NOMO-1 treated with dmso at 0.1 percent for 144 hours (cell line): ENCODE data around the gene LRRK2.
"Not testable (repeated sequence)": the region's sequence is repeated elsewhere in the genome, so short reads cannot be mapped to it uniquely, and the experiment has no call there.

ENCODE experiments used
- DNase-seq: peaks from one replicate; lab custom pipeline; 2025; ENCODE audit not compliant: unreplicated experiment; lab: John Stamatoyannopoulos, UW

The LRRK2 gene

DNA sequence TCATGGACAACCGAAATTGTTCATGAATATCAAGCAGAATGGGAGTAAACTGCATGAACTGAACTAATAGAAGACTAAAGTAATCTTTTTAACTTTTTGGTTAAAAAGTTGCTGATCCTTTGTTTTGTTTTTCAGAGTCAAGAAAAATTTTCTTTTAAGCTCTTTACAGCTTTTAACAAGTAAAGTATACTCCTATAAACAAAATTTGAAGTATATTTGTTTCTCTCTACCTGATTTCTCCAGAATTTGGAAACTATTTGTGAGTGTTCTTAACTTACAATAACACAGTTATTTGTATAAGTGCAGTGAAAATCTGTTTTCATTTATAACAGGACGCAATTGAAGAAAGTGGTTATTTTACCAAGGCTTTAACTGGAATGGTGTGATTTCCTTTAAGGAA is 12.2 kb upstream of the LRRK2 start:
- no peak for DNase-seq

GRCh38 chr12:40215982-40216381 is 8.8 kb upstream of the LRRK2 start:
- no peak for DNase-seq

DNA sequence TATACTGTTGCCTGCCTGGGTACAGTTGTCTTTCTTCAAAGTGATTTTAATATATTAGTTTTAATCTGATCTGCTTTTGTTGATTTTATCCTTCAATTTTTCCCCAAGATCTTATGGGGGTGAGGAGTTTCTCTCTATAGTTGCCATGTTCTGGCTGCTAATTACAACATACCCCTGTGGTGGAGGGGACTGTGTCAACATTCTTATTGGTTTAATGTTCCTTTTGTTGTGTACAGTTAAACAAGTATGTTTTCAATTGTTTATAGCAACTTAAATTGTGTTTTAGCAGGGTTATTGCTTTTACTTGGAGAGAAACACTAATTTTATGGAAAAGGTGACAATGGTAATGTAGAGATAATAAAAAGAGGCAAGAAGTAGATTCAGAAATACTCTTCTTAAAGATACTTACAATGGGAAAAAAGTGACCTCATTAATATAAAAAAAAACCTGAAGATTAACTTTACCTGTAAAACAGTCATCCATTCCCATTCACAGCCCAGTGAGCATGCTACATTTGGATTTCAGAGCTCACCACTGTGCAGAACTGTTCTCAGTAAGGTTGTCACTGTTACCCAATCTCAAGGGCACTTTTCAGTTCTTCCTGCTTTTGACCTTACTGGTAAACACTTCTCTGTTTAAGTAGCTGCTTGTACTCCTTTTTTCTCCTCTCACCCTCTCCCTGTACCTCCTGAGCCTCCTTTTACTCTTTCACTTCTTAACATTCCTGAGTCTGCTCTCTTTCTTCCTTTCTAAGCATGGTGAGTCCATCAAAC is 8.1 kb upstream of the LRRK2 start:
- peak; percentile 38 for DNase-seq

DNA sequence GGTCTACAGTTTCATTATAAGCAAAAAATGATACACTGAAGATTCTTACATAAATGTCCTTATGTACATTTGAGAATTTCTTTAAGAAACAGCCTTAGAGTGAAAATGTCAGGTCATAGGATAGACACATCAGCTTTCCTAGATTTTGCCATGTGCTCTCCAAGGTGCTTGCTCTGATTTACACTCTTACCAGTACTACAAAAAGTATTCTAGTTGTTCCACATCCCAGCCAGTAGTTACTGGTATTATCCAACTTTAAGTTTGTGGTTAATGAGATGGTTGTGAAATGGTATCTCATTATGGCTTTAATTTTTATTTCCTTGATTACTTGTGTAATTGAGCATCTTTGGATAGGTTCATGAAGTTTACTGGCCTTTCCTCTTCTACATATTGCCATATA is 5.0 kb upstream of the LRRK2 start:
- no peak for DNase-seq

DNA sequence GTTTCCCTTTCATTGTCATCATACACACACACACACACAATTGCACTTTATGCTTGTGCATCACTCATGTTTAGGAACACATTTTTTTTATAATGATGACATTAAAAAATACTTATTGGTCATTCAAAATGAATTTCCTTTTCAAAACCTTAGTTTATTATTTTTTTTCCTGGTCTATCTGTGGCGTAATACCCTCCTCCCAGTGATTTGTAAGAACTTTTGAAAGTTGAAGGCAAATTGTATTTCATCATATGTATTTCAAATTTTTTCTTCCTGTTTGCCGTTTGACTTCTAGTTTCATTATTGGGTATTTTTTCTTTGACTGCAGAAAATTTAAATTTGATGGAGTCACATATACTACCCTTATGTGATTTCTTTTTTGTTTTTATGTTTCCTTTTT is 2.5 kb upstream of the LRRK2 start:
- DNase-seq, result peak; percentile 35

DNA sequence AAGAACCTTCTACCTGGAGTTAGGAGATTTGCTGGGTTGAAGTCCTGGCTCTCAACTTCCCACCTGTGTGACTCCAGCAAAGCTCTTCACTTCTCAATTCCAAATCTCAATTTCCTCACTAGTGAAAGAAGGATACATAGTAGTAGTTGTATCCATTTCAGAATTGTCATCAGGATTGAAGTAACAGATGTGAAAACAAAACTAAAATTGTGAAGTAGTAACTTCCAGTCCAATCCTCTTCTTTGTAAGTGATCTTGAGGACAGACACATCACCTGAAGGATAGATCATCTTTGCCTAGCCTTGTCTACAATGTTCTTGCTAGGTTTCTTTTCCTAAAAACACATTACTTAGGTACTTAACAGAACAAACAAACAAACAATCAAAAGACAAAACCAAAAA is 1.2 kb upstream of the LRRK2 start:
- DNase-seq, result no peak

DNA sequence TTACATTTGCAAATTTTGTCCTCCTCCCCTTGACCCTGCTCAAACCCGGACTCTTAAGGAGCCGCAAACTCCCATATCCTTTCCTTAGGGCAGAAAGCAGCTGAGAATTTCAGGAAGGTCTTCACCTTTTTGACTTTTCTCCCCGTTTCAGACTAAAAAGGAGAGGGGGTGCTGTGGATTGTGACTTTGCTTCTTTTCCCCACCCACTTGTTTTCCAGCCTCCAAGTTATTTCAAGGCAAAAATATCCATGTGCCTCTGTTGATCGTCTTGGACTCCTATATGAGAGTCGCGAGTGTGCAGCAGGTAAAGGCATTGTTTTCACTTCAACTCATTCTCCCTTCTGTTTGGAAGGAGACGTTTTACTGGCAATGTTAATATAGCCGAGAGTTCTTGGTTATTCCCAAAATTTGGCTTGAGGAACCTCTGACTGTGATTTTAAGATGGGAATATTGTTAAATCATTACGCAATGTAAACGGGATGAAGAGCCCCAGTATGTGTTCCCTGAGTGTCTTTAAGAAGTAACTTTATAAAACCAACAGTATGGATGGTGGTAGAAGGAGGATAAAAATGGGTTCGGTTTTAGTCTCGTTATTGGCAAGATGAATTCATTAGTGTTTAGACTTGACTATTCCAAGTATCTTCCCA is 663 bp downstream of the LRRK2 start:
- DNase-seq, result no peak

DNA sequence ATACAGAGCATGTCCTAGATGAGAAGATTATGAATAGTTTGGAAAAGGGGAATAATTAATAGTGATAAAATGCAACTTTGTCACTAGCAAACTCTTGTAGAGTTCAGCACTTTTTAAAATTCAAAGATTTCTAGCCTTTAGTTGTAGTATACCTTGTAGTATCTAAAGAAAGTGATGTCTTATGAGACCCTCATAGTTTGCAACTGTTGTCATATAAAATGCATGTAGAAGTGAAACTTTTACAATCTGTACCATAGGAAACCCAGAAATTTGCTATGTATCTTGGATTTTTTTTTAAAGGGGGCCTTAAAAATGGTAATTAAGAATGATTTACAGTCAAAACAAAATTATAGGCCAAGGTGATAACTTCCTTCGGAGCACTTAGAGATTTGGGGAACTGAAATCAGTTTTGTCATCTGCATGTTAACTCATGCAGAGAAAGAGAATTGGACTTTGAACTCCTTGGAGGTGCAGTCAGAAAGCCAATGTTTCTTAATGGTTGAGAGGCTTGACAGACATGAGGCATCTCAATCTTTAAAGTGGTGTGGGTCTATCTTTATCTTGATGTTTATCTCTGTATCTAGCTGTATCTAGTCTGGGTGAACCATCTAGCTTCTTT is 1.3 kb downstream of the LRRK2 start:
- peak; percentile 90 for DNase-seq

- peak; percentile 44 for DNase-seq
Observed at GRCh38 chr12:40226705-40227104, 1.9 kb downstream of the LRRK2 start.

- no peak for DNase-seq
Observed at GRCh38 chr12:40227447-40227846, 2.6 kb downstream of the LRRK2 start.

DNA sequence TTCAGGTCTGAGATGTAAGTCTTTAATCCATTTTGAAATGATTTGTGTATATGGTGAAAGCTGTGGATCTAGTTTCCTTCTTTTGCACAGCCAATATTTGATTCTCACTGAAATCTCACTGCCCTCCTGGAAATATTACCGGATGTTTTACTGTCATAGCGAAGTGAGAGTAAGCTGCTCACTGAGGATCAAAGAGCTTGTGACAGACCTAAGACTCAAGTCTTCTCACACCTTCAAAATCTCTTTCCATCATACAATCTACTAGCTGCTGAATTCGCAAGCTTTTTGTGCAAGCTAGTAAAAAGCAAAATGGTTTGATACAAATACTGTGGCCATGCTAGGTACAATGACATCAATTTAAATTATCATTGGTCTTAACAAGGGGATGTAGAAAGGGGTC is 3.9 kb downstream of the LRRK2 start:
- no peak for DNase-seq

DNA sequence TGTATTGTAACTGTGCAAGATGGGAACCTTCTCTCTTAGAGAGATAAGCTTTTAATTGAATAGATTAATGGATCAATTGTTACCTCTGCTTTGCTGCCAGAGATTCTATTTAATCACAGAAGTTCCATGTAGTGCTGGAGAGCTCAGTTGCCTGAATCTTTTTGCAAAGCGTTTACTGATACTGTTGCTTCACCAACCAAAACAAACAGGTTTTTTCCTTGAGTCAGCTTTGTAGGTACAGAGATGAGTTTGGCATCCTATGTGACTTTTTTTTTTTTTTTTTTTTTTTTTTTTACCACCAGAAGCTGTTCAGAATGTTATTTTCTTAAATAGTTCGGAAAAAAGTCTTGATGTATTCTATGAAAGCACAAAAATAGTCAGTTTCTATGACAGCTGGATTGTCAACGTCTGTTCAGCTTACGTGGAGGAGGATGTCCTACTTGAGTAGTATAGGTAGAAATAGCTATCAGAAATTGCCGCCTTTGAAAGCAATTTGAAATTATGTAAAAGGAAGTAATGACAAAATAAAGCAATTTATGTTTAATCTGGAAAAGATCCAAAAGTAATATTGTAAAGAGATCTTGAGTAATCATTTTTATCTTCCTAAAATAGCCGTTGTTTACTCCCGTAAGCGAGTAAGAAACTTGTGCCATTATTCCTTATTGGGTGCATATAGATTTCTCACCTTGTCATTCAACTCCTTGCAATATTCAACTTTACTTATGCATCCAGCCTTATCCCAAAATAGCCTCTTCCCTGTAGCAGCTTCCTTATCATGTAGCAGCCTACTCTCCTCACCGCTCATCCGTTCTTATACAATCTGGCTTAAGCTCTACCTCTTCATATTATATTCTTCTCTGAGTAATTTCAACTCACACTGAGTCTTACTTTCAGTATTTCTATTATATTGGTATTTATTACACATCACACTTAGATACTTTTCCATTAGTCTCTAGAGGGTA is 5.2 kb downstream of the LRRK2 start:
- no peak for DNase-seq

GRCh38 chr12:40232602-40233001 is 7.8 kb downstream of the LRRK2 start:
- no peak for DNase-seq

DNA sequence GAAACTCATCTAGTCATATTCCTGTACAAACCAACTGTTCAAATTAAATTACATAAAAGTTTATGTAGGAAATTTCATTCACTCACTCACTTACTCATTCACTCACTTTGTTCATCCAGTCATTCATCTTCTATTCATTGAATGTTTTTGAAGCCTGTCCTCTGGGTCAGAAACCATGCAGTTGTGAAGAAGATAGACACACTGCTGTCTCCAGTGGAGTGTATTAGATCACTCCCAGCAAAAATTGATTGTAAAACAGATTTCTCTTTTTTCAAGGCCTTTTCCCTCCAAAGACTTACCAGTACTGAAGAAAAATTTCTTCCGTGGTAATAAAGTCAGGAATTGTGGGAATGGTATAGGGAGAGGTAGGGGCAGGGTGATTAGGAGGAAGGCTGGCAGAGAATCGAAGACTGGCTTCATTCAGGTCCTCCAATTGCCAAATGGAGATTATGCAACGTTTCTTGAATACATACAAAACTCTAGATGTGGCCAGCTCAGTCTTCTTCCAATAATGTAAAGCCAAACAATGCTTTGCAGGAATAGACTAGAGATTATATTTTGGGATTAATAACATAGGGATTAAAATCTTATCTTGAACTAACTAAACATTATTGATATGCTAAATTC is 9.1 kb downstream of the LRRK2 start:
- no peak for DNase-seq

DNA sequence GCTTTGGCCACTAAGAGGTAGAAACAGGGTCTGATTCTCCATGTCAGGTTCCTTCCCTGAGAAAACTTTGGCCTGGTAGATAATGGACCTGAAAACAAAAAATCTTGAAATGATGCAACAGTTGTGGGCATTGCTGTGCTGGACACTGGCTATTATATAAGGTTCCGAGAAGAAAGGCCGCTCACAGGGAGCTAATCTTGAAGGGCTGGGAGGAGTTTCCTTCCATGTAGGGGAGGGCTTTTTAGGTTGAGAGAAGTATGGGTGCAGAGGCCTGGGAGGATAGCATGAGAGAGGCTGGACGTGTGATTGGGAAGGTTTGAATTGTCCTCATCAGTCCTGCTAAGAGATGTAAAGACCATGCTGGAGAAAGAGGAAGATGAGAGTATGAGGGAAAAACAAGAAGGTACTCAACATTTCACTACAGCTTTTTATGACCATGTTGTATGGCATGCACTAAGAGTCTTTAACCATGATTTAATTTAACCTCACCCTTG is 11.6 kb downstream of the LRRK2 start:
- no peak for DNase-seq

GRCh38 chr12:40238266-40238902 is 13.6 kb downstream of the LRRK2 start:
- no peak for DNase-seq

- DNase-seq, result no peak
Observed at GRCh38 chr12:40238979-40239378, 14.2 kb downstream of the LRRK2 start.

DNA sequence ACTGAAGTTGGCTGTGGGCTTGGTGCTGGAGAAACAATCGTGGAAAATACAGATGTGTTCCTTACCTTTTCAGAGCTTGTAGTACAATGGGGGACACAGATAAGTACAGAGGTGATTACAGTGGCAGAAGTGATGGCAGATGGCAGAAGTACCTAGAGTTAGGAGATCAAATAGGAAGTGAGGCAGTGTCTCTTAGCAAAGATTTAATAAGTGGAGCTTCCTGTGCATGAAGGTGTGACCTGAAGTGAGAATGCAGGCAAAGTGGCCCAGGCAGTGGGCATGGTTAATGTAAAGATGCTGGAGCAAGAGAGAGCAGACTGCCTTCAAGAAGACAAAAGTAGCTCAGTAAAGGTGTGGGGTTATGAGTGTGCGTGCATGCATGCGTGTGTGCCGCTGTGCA is 16.0 kb downstream of the LRRK2 start:
- DNase-seq, result no peak

- no peak for DNase-seq
Observed at GRCh38 chr12:40241741-40242140, 16.9 kb downstream of the LRRK2 start.

DNA sequence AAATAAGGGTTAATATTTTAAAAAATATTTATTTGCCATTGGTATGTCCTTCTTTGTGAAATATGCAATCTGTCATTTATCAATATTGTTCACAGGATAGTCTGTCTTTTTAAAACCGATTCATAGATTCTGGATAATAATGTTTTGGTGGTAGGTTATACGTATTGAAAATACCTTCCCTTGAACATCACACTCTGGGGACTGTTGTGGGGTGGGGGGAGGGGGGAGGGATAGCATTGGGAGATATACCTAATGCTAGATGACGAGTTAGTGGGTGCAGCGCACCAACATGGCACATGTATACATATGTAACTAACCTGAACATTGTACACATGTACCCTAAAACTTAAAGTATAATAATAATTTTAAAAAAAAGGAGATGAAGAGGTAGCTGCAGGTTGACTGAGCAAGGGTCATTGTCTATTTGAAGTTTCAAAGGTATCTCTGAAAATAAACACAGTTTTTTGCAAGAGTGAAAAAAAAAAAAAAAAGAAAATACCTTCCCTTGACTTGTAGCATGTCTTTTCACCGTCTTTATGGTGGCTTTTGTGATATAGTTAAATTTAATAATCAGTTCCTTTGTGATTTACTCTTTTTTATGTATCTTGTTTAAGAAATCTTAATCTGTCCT is 19.8 kb downstream of the LRRK2 start:
- not testable (repeated sequence) for DNase-seq
